22Rv1 (cell line): Measurements from ENCODE around the gene NKX6-2.
"Not testable (repeated sequence)": the region's sequence is repeated elsewhere in the genome, so short reads cannot be mapped to it uniquely, and the experiment has no call there.

Experiments
- H3K27ac ChIP-seq: fragments of 450-650 bp; 2 replicates; pipeline ENCODE4 v1.5.1; 2017
- CTCF ChIP-seq: fragments of 450-650 bp; IDR thresholded peaks from 2 replicates; pipeline ENCODE4 v1.5.1; 2017; ENCODE audit warnings: mild to moderate bottlenecking
- ZFX ChIP-seq: fragments of 450-650 bp; IDR thresholded peaks from 2 replicates; pipeline ENCODE4 v1.6.1; 2017; ENCODE audit warnings: antibody characterized with exemption, borderline replicate concordance

NKX6-2 gene

GRCh38 chr10:132802048-132802447 is 16.1 kb upstream of the NKX6-2 start:
- no peak overlapping the region for H3K27ac ChIP-seq
- TF ChIP-seq ZFX (no peak), CTCF (no peak)

- TF ChIP-seq ZFX: no peak
- no peak for TF ChIP-seq CTCF
- no peak overlapping the region for H3K27ac ChIP-seq
These were observed 13.9 kb upstream of the NKX6-2 start for GRCh38 chr10:132799865-132800264.

- TF ChIP-seq CTCF (no peak), ZFX (no peak)
- H3K27ac ChIP-seq: no peak overlapping the region
These were observed 12.9 kb upstream of the NKX6-2 start for GRCh38 chr10:132798876-132799275.

- no peak for TF ChIP-seq CTCF
- TF ChIP-seq ZFX: no peak
These were observed 12.5 kb upstream of the NKX6-2 start for GRCh38 chr10:132798403-132798802.

GRCh38 chr10:132797986-132798385 is 12.0 kb upstream of the NKX6-2 start:
- not testable (repeated sequence) for H3K27ac ChIP-seq

More at GRCh38 chr10:132798403-132798802, 12.5 kb upstream of the NKX6-2 start:
- no peak overlapping the region for H3K27ac ChIP-seq

- H3K27ac ChIP-seq: no peak overlapping the region
- no peak for TF ChIP-seq CTCF
- TF ChIP-seq ZFX: no peak
These were observed 10.9 kb upstream of the NKX6-2 start for GRCh38 chr10:132796846-132797245.

- H3K27ac ChIP-seq: no peak overlapping the region
- no peak for TF ChIP-seq ZFX
- TF ChIP-seq CTCF: no peak; the same call in 1 of the 2 replicates
These were observed 8.2 kb upstream of the NKX6-2 start for GRCh38 chr10:132793871-132794849.

- TF ChIP-seq ZFX: no peak
- TF ChIP-seq CTCF: no peak
- no peak overlapping the region for H3K27ac ChIP-seq
These were observed 7.3 kb upstream of the NKX6-2 start for GRCh38 chr10:132793213-132793612.
